ENCODE measurements around the gene HHIP. TPM values are rescaled to one million over a fixed set of nuclear protein-coding genes. Genes with fewer than 3 reads are reported as not detected.

Gene HHIP
- total RNA-seq (2022; extraction: Qiagen RNA extraction), result 0.55 to 1.1 TPM (median 0.62 TPM) in 5 replicates

GRCh38 chr4:144645631-144646522 lies at the start of gene HHIP:
HHIP (plus strand) TSS chr4:144646156; CDS start chr4:144646676, 520 bp downstream.

